Retinal pigment epithelial cell (primary cell): Measurements from ENCODE around the gene HOXA5.

Source experiments
- DNase-seq: peaks from one replicate; pipeline ENCODE4 v3.0.0-alpha.2; 2010; ENCODE audit warnings: low read depth
- H3K4me3 ChIP-seq: 2 replicates; pipeline ENCODE4 v1.5.1; 2011; ENCODE audit warnings: mild to moderate bottlenecking, low read length, control low read depth, moderate library complexity
- CTCF ChIP-seq: conservative IDR thresholded peaks from 2 replicates; pipeline ENCODE4 v1.5.1; 2011; ENCODE audit warnings: low read depth, low read length, control low read depth, inconsistent platforms

HOXA5 gene

GRCh38 chr7:27141923-27142579 is 1.4 kb downstream of the HOXA5 start:
- DNase-seq, result no peak
- H3K4me3 ChIP-seq, result no peak overlapping the region
- no peak for TF ChIP-seq CTCF

- TF ChIP-seq CTCF, result no peak
- no peak for DNase-seq
- no peak overlapping the region for H3K4me3 ChIP-seq
Measured at GRCh38 chr7:27141137-27141922, 2.2 kb downstream of the HOXA5 start.

- TF ChIP-seq CTCF, result no peak
- no peak for DNase-seq
- H3K4me3 ChIP-seq, result no peak overlapping the region
Measured at GRCh38 chr7:27140126-27140857, 3.2 kb downstream of the HOXA5 start.

- TF ChIP-seq CTCF, result no peak
- H3K4me3 ChIP-seq, result no peak overlapping the region
- no peak for DNase-seq
Measured at GRCh38 chr7:27139334-27140125, 4.0 kb downstream of the HOXA5 start.

- no peak for DNase-seq
Measured at GRCh38 chr7:27138985-27139333, 4.5 kb downstream of the HOXA5 start.

GRCh38 chr7:27138472-27138871 is 5.0 kb downstream of the HOXA5 start:
- H3K4me3 ChIP-seq, result no peak overlapping the region
- no peak for DNase-seq
- no peak for TF ChIP-seq CTCF

More at GRCh38 chr7:27138985-27139333, 4.5 kb downstream of the HOXA5 start:
- no peak overlapping the region for H3K4me3 ChIP-seq
- no peak for TF ChIP-seq CTCF
